GDM1 (cell line): ENCODE measurements around the gene ITPRIP.

Experiments used
- DNase-seq: peaks from one replicate; lab custom pipeline; 2025; lab: John Stamatoyannopoulos, UW

Gene ITPRIP

DNA sequence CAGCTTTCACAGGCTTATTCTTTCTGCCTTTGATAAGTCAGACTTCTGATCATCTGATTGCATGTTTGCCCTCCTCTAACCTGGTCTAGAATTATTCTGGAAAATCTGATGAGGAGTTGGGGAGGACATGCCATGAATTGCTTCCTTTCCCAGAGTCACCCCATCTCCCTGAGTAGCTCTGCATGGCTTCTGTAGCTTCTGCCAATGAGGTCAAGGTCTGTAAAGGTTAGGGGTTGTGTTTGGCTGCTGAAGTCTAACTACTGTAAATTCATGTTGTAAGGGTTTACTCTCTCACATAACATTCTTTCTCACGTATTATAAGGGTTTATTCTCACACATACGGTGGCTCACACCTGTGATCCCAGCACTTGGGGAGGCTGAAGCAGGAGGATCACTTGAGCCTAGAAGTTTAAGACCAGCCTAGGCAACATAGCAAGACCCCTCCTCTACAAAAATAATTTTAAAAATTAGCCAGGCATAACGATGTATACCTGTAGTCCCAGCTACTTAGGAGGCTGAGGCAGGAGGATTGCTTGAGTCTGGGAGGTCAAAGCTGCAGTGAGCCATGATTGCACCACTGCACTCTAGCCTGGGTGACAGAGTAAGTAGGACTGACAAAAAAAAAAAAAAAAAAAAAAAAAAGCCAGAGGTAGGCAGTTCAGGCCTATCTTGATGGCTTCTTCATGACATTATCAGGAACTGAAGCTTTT, 58.6 kb downstream of the ITPRIP start:
- DNase-seq: no peak

DNA sequence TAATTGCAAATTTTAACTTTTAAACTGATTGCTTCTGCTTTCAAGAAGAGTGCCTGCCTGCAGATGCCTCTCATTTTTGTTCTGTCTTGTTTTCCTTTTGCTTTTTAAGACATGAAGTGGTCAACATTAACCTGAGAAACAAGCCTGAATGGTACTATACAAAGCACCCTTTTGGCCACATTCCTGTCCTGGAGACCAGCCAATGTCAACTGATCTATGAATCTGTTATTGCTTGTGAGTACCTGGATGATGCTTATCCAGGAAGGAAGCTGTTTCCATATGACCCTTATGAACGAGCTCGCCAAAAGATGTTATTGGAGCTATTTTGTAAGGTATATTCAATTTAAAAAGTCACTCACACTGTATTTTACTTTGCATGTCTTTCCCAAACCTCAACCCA, 60.5 kb downstream of the ITPRIP start:
- no peak for DNase-seq

DNA sequence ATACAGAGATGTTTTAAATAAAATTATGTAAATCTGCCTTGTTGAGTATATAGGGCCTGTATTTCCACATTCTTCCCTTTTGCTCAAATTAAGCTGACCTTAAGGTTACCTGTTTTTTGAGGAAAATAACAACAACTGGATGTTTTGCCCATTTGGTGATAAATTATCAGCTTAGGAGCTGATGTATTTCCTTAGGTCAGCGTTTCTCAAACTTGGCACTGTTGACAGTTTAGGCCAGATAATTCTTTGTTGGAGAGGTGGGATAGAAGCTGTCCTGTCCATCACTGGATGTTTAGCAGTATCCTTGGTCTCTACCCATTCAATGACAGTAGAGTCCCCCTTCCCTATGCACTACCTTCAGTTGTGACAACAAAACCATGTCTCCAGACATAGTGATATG, 62.1 kb downstream of the ITPRIP start:
- DNase-seq: no peak

GRCh38 chr10:104274762-104275721, 63.2 kb downstream of the ITPRIP start:
- DNase-seq: no peak

GRCh38 chr10:104273899-104274575, 64.2 kb downstream of the ITPRIP start:
- DNase-seq: no peak

- no peak for DNase-seq
Observed at GRCh38 chr10:104273286-104273685, 65.0 kb downstream of the ITPRIP start.

GRCh38 chr10:104268713-104269645, 69.3 kb downstream of the ITPRIP start, which contains the start of gene GSTO2:
Gene GSTO2 (plus strand): TSS chr10:104269184. CDS start chr10:104274916, 5,732 bp downstream.
- peak; percentile 99 for DNase-seq

- DNase-seq: no peak
Observed at GRCh38 chr10:104268405-104268712, 69.9 kb downstream of the ITPRIP start.

DNA sequence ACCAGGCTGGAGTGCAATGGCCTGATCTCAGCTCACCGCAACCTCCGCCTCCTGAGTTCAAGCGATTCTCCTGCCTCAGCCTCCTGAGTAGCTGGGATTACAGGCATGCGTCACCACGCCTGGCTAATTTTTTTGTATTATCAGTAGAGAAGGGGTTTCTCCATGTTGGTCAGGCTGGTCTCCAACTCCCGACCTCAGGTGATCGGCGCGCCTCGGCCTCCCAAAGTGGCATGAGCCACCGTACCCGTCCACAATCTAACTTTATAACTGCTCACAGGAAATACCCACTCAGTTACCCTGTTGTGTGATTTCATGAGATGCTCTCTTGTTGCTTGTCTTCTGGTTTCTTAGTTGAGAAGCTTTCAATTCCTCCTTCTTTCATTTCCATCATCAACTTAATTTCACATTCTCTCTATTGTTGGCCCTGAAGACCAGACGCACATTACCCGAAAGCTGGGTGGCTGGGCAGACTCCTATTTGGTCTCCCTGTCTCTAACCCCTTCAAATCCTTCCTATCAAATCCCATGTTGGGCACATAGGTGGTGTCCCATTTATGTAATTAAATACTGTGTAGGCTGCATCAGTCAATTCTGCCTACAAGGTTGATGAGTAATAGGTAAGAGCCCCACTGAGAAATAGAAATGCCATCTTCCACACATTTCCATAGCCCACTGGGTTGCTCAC, 70.4 kb downstream of the ITPRIP start:
- no peak for DNase-seq

DNA sequence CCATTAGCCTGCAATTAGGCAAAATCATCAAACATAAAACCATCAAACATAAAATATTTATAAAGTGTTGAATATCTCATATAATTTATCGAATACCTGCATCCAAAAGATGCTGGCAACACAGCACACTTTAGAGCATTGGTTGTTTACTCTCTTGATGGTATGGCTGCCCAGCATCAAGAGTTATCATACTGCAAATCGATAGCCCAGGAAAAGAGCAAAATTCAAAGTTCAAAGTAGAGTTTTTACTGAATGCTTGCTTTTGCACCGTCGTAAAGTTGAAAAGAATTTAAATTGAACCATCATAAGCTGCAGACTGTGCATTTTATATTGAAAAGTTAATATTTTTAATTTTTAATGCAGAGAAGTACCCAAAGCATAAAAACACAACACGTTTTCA, 73.5 kb downstream of the ITPRIP start:
- no peak for DNase-seq

GRCh38 chr10:104262055-104262454, 76.2 kb downstream of the ITPRIP start:
- no peak for DNase-seq

DNA sequence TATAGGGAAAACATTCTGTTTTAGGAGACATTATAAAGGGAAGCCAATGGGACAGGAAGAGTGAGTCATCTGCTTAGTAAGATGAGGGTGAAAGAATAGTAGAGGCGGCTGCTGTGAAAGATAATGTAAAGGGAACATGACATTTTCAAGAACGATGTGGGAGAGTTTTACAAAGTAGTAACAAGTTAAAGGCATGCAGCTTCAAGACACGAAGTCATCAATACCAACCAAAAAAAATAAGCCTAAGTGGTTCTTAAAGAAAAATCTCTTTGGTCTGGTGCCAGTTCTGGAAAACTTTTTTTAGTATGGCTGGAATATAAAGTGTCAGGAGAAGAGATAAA, 77.5 kb downstream of the ITPRIP start:
- peak; percentile 23 for DNase-seq

DNA sequence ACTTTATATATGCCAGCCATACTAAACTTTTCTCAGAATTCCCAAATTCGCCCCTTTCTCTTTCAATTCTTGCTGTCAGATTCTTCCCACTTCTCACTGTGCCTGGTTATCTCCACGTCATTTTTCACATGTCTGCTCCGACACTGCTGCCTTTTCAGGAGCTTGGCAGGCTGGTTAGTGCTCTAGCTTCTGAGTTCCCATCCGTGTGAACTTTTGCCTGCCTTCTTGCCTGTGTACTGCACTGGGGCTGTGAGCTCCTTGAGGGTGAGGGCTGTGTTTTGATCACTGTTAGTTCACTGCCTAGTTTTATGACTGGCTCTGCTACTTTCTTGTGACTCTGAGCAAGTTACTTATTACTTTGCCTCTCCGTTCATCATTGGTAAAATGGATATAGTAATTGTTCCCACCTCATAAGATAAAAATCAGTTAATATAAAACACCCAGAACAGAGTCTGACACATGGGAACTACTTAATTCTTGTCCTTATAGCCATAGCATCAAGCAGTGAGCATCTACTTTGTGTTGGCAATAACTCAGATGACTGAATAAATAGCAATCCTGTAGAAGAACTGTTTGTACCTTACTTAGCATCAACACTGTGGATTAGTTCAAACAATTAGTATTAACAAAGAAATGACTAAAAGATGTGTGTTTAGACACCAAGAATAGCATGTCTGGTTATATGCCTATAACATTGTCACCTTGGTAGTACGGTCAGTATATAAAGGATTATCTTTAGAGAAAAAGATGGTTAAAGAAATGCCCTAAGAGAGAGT, 78.1 kb downstream of the ITPRIP start:
- no peak for DNase-seq
